CD4-positive, alpha-beta T cell (primary cell): ENCODE measurements around the gene OTULINL. TPM values are rescaled to one million over a fixed set of nuclear protein-coding genes. Genes with fewer than 3 reads are reported as not detected.

Source experiments
- ATAC-seq: fragments of 200-7000 bp; cut with Tn5 transposase; one replicate; pipeline ENCODE4 v1.10.0; 2022; ENCODE audit warnings: mild to moderate bottlenecking; ENCODE audit not compliant: poor library complexity
- CTCF ChIA-PET: fragments of 350-600 bp; sonication (Branson Sonifier 250); formaldehyde crosslinking; loops from one replicate; lab custom pipeline; 2021; ENCODE audit warnings: antibody characterized with exemption, inconsistent platforms; lab: Charles Lee
- POLR2A ChIA-PET: fragments of 350-600 bp; sonication (Branson Sonifier 250); formaldehyde crosslinking; loops from one replicate; lab custom pipeline; 2021; ENCODE audit warnings: antibody characterized with exemption, inconsistent platforms; lab: Charles Lee
- DNase-seq, 14 experiments: peaks; one replicate each; pipeline ENCODE4 v3.0.0-alpha.2; 2013 to 2020; ENCODE audit warnings: mixed read lengths in 2 of 14
- H3K27ac ChIP-seq, 2 donors: one replicate each; pipeline versions ENCODE4 v1.5.1 to v1.7.0; 2013; ENCODE audit warnings: low read length in 2 of 2, low read depth in 1 of 2, mild to moderate bottlenecking in 1 of 2
- H3K27me3 ChIP-seq, 2 experiments: 1 replicate in 1 of 2; 2 replicates in 1 of 2; pipeline versions ENCODE4 v1.6.1 to v1.7.0; 2013; ENCODE audit warnings: low read length in 2 of 2, control low read depth in 1 of 2, mild to moderate bottlenecking in 1 of 2, moderate library complexity in 1 of 2; ENCODE audit not compliant: insufficient read depth in 2 of 2, control insufficient read depth in 1 of 2
- H3K36me3 ChIP-seq: one replicate; pipeline ENCODE4 v1.6.1; 2013; ENCODE audit warnings: low read length, control low read depth; ENCODE audit not compliant: insufficient read depth
- H3K4me1 ChIP-seq: one replicate; pipeline ENCODE4 v1.6.1; 2013; ENCODE audit warnings: low read length, control low read depth; ENCODE audit not compliant: insufficient read depth
- H3K4me3 ChIP-seq: one replicate; pipeline ENCODE4 v1.5.1; 2013; ENCODE audit warnings: mild to moderate bottlenecking, low read length, moderate library complexity
- H3K9me3 ChIP-seq, 2 experiments: 1 replicate in 1 of 2; 2 replicates in 1 of 2; pipeline versions ENCODE4 v1.6.1 to v1.7.0; 2013; ENCODE audit warnings: low read length in 2 of 2, mild to moderate bottlenecking in 2 of 2, control low read depth in 1 of 2, moderate library complexity in 1 of 2; ENCODE audit not compliant: control insufficient read depth in 1 of 2, insufficient read depth in 1 of 2
- H3K27ac Mint-ChIP-seq: one replicate; pipeline ENCODE4 v1.8.0; 2020; ENCODE audit warnings: mixed read lengths
- H3K27me3 Mint-ChIP-seq: one replicate; pipeline ENCODE4 v1.8.0; 2021; ENCODE audit warnings: mixed read lengths
- H3K36me3 Mint-ChIP-seq: one replicate; pipeline ENCODE4 v1.8.0; 2021; ENCODE audit warnings: low read depth, mixed read lengths
- H3K4me1 Mint-ChIP-seq: one replicate; pipeline ENCODE4 v1.8.0; 2021; ENCODE audit warnings: low read depth, mixed read lengths
- H3K4me3 Mint-ChIP-seq: one replicate; pipeline ENCODE4 v1.8.0; 2020; ENCODE audit warnings: mild to moderate bottlenecking, mixed read lengths
- H3K9me3 Mint-ChIP-seq: one replicate; pipeline ENCODE4 v1.8.0; 2020; ENCODE audit warnings: mixed read lengths
- intact Hi-C, 2 experiments: fragments of 100-400 bp; cut with DNase I in 1 of 2; cut with micrococcal nuclease in 1 of 2; formaldehyde crosslinking; loops; one replicate each; pipeline versions ENCODE4 v1.15.1 to v1.9.0; 2023 to 2025; cut with DNase I, micrococcal nuclease
- total RNA-seq, 174 experiments: library from RNA in 2 of 174; stranded (reverse) in 2 of 174; gene quantifications; one replicate each; pipeline ENCODE4 v1.2.3 and lab custom pipeline; 2021 to 2026
- TF ChIP-seq, protein P1 (sequence below): fragments of 200-600 bp; IDR thresholded peaks from one replicate; pipeline ENCODE4 v1.8.0; 2022; ENCODE audit warnings: antibody characterized with exemption, mild to moderate bottlenecking

OTULINL gene
- total RNA-seq, 2 experiments from 2014 or later, result 55.6 to 60.9 TPM

DNA sequence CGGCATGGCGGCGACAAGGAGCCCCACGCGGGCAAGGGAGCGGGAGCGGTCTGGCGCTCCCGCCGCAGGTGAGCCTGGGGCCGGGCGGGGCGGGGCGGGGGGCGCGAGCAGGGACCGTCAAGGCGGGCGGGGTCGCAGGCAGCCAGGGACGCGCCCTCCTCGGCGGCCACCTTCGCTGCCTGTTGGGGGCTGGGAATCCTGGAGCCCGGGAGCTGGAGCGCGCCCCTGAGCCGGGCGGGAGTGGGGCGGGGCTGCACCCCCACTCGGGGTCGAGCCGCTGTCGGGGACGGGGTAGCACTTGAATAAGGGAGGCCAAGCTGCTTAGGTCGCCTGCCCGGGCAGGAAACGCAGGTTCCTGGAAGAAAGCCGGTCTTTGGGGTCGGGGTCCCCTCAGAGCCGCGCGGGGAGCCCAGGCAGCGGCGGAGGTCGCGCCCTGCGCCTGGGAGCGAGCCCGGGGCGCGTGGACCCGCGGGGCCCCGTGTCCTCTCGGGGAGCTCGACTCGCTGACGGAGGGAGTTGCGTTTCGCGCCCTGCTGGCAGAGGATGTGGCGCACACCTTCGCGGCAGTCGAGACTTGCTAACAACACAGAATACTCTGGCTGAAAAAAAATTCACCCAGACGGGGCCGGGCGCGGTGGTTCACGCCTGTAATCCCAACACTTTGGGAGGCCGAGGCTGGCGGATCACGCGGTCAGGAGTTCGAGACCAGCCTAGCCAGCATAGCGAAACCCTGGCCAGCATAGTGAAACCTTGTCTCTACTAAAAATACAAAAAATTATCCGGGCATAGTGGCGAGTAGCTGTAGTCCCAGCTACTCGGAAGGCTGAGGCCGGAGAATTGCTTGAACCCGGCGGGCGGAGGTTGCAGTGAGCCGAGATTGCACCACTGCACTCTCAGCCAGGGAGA lies 552 bp downstream of the OTULINL start:
- Mint-ChIP-seq H3K27me3 (no peaks in the 10 kb centered on the region), H3K9me3 (no peaks in the 10 kb centered on the region), H3K27ac (peak overlapping the region; percentile 93), H3K4me3 (peak overlapping the region; percentile 90), H3K36me3 (no peaks in the 10 kb centered on the region), H3K4me1 (peaks cover 52% of the 10 kb centered on the region)
- ChIA-PET CTCF (interaction anchor here (0.6 to 1.9 kb wide), 7 partner anchors 11 to 182 kb away, joined by 3 to 13 read pairs (median 5); no protein-coding TSS in a partner anchor), POLR2A (interaction anchor here (0.6 to 5.0 kb wide), 20 partner anchors 11 to 227 kb away, joined by 3 to 85 read pairs (median 6); no protein-coding TSS in a partner anchor)
- Histone ChIP-seq H3K4me3 (peak overlapping the region; percentile 69), H3K4me1 (peaks cover 36% of the 10 kb centered on the region), H3K9me3 (no peaks in the 10 kb centered on the region), H3K27me3 (no peaks in the 10 kb centered on the region), H3K36me3 (no peaks in the 10 kb centered on the region), H3K27ac (peak overlapping the region; percentile 67 to 79)
- ATAC-seq, result peak; percentile 89
- DNase-seq, result peak; percentile 74 to 93 (median 83)
- intact Hi-C loops, result loop anchor here (1.0 to 10.0 kb wide), 10 partner anchors 11 to 1883 kb away; partner anchors contain the start of genes ANKH (in 1 of the 2), OTULIN (in 1 of the 2), TRIO (in 1 of the 2) and ZNF622 (in 1 of the 2)
- TF ChIP-seq, protein P1, sequence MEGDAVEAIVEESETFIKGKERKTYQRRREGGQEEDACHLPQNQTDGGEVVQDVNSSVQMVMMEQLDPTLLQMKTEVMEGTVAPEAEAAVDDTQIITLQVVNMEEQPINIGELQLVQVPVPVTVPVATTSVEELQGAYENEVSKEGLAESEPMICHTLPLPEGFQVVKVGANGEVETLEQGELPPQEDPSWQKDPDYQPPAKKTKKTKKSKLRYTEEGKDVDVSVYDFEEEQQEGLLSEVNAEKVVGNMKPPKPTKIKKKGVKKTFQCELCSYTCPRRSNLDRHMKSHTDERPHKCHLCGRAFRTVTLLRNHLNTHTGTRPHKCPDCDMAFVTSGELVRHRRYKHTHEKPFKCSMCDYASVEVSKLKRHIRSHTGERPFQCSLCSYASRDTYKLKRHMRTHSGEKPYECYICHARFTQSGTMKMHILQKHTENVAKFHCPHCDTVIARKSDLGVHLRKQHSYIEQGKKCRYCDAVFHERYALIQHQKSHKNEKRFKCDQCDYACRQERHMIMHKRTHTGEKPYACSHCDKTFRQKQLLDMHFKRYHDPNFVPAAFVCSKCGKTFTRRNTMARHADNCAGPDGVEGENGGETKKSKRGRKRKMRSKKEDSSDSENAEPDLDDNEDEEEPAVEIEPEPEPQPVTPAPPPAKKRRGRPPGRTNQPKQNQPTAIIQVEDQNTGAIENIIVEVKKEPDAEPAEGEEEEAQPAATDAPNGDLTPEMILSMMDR, result peak; percentile 49

DNA sequence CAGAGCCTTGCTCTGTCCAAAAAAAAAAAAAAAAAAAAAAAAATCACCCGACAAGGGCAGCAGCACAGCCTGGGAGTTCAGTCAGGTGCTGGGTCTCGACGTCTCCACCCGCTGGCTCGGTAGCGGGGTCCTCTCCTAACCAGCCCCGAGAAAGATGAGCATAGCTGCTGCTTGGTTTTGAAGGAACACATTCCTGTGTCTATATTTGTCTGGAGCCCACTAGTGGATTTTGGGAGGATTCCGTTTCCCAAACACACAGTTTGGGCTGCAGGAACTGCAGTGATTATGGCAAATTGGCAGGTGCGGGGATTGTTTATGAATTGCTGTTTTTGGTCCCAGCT lies 1.2 kb downstream of the OTULINL start:
- ChIA-PET POLR2A (interaction anchor here (0.6 to 5.0 kb wide), 20 partner anchors 10 to 227 kb away, joined by 3 to 85 read pairs (median 6); no protein-coding TSS in a partner anchor), CTCF (interaction anchor here (0.6 to 1.9 kb wide), 6 partner anchors 10 to 183 kb away, joined by 3 to 13 read pairs (median 4); no protein-coding TSS in a partner anchor)
- Histone ChIP-seq H3K9me3 (no peaks in the 10 kb centered on the region), H3K36me3 (no peaks in the 10 kb centered on the region), H3K27me3 (no peaks in the 10 kb centered on the region), H3K27ac (peak overlapping the region; percentile 67 to 79), H3K4me1 (peaks cover 36% of the 10 kb centered on the region), H3K4me3 (peak overlapping the region; percentile 69)
- ATAC-seq (no peak), DNase-seq (peak in 1 of 14 experiments; percentile 34)
- TF ChIP-seq, protein P1, result no peak
- Mint-ChIP-seq H3K27me3 (no peaks in the 10 kb centered on the region), H3K4me1 (peaks cover 58% of the 10 kb centered on the region), H3K4me3 (peak overlapping the region; percentile 90), H3K27ac (peak overlapping the region; percentile 93), H3K36me3 (no peaks in the 10 kb centered on the region), H3K9me3 (no peaks in the 10 kb centered on the region)
- intact Hi-C loops, result loop anchor here (1.0 to 10.0 kb wide), 9 partner anchors 11 to 1882 kb away; partner anchors contain the start of genes ANKH (in 1 of the 2), OTULIN (in 1 of the 2), TRIO (in 1 of the 2) and ZNF622 (in 1 of the 2)

DNA sequence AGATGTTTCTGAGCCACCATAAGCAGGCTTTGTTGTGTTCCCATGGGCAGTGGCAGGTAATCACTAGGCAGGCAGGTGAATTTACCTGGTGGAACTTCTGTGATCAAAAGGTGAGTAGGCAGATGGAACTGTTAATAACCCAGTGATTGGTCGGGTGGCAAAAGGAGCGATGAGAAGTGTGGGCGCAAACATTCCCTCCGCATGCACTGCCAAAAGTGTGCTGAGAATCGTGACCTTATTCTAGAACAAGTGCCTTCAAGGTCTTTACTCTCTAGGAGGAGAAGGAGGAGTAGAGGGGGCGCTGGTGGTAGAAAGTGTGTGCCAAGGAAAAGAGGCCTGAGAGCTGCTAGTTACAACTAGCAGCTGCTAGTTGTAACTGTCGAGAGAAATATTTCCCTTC lies 3.3 kb downstream of the OTULINL start:
- intact Hi-C loops, result loop anchor here (5.0 to 10.0 kb wide), 6 partner anchors 80 to 1880 kb away; partner anchors contain the start of genes ANKH (in 1 of the 2), OTULIN (in 1 of the 2), TRIO (in 1 of the 2) and ZNF622 (in 1 of the 2)
- Histone ChIP-seq H3K27ac (no peak overlapping the region), H3K9me3 (no peaks in the 10 kb centered on the region), H3K4me1 (peaks cover 45% of the 10 kb centered on the region), H3K36me3 (no peaks in the 10 kb centered on the region), H3K27me3 (no peaks in the 10 kb centered on the region), H3K4me3 (no peak overlapping the region)
- Mint-ChIP-seq H3K4me3 (peak overlapping the region; percentile 90), H3K36me3 (no peaks in the 10 kb centered on the region), H3K9me3 (no peaks in the 10 kb centered on the region), H3K27me3 (no peaks in the 10 kb centered on the region), H3K27ac (peak overlapping the region; percentile 2), H3K4me1 (peaks cover 75% of the 10 kb centered on the region)
- no peak for DNase-seq
- ChIA-PET POLR2A (interaction anchor here (5.0 kb wide), 1 partner anchor 8 kb away, joined by 85 read pairs; no protein-coding TSS in a partner anchor), CTCF (no interaction called here)
- TF ChIP-seq, protein P1, result no peak
- no peak for ATAC-seq
